Pancreas (tissue), 10 donors: ENCODE measurements around the gene LINC00632. TPM values are rescaled to one million over a fixed set of nuclear protein-coding genes. Genes with fewer than 3 reads are reported as not detected.

Experiments used
- ATAC-seq, 4 donors: fragments of 200-7000 bp; cut with Tn5 transposase; one replicate each; pipeline versions ENCODE4 v1.8.0 to v1.9.1; 2020; ENCODE audit warnings: mild to moderate bottlenecking in 4 of 4, moderate library complexity in 4 of 4
- DNase-seq, 6 donors: peaks; one replicate each; pipeline ENCODE4 v3.0.0-alpha.2; 2020
- FAIRE-seq: peaks from 2 replicates; lab custom pipeline; 2012; peaks lifted over from hg19 to GRCh38; lab: Jason Lieb, UNC
- H3K27ac ChIP-seq, 4 donors: fragments of 200-600 bp; sonication (generic); 1 replicate in 3 of 4; 2 replicates in 1 of 4; pipeline versions ENCODE4 v1.5.0 to v1.8.0; 2020
- H3K27me3 ChIP-seq, 4 donors: fragments of 200-600 bp; one replicate each; pipeline ENCODE4 v1.8.0; 2021
- H3K36me3 ChIP-seq, 3 donors: fragments of 200-600 bp; sonication (generic) in 1 of 3; one replicate each; pipeline versions ENCODE4 v1.5.0 to v1.8.0; 2020 to 2021
- H3K4me1 ChIP-seq, 3 donors: fragments of 200-600 bp; one replicate each; pipeline ENCODE4 v1.8.0; 2021
- H3K4me3 ChIP-seq, 4 donors: fragments of 200-600 bp; sonication (generic) in 2 of 4; one replicate each; pipeline versions ENCODE4 v1.5.0 to v1.8.0; 2020 to 2021
- H3K9me3 ChIP-seq, 4 donors: fragments of 200-600 bp; one replicate each; pipeline ENCODE4 v1.8.0; 2021
- CTCF ChIP-seq, 4 donors: fragments of 200-600 bp; sonication (generic) in 3 of 4; IDR thresholded peaks; one replicate each; pipeline versions ENCODE4 v1.5.0 to v1.8.0; 2021; ENCODE audit warnings: antibody characterized with exemption in 4 of 4
- WGBS, 2 donors: extraction: QIAGEN DNeasy Blood & Tissue Kit; methylation state at CpG; one replicate each; pipeline ENCODE4 v1.1.7; 2013; 5-methylcytosine and 5-hydroxymethylcytosine counted together
- intact Hi-C, 3 donors: fragments of 100-400 bp; cut with DNase I; formaldehyde crosslinking; loops; one replicate each; pipeline versions ENCODE4 v1.11.1 to v1.14.2; 2022
- polyA plus RNA-seq, 2 donors: library from polyadenylated mRNA; stranded (reverse); fragments of 200-250 nt; gene quantifications; one replicate each; pipeline ENCODE4 v1.2.3, GENCODE V29; 2013
- total RNA-seq, 6 donors: library from RNA; stranded (reverse); fragmentation: NEBNext Ultra II Directional in 4 of 6; extraction: Animal tissue kit (Norgen Biotek cat#: 25700) in 4 of 6; gene quantifications; one replicate each; pipeline versions ENCODE4 v1.2.1 to v1.2.4, GENCODE V29; 2021 to 2023
- donor health status: healthy with polysubstance abuse.
- donor health status: DM: no; HTN: no; CAD: no; lungs with moderate emphysema.
- donor health status: DM: no; HTN: no; CAD: no.
- donor health status: control.
- donor health status: control.
- donor health status: Bipolar disorder and iron deficiency.
- donor health status: DM: yes; HTN: yes; CAD: no.
- donor health status: DM: no; HTN: no; CAD: no.
- donor health status: DM: no; HTN: no; CAD: no.
- donor health status: DM: yes; HTN: yes; CAD: no.

The LINC00632 gene
- total RNA-seq (100 to 1,000 TPM in 2 of 6 donors, 10 to 100 TPM in 4; 35.1 to 221 (median 92.1) TPM), polyA plus RNA-seq (1 to 10 TPM in 1 of 2 donors, under 1 TPM in 1; 0.47 to 3.7 TPM)

DNA sequence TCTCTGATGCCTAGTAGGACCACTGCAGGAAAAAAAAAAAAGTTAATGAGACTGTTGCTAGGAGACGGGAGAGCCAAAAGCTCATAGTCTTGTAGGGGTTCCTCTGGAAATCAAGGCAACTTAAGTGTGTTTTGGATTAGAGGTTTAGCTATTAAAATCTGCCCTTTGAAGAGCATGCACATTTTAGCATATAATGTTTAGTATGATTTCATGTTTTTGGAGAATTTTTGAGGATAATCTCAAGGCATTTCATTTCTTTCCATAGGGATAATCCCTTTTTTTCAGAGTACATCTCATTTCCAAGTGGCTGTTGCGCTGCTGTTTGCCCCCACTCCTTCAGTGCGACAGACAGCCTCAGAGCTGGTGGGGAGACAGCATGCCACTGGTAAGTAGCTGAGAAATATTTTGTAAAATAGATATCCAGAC is at the start of gene LINC00632:
LINC00632 (plus strand) TSS at position 339 of the 426 bp plus-strand sequence.
- Histone ChIP-seq H3K36me3 (no peaks in the 10 kb centered on the region), H3K27ac (no peak within 1 kb of the TSS), H3K27me3 (peaks cover 0 to 31% (median 2%) of the 10 kb centered on the region in 4 donors), H3K4me1 (no peaks in the 10 kb centered on the region), H3K4me3 (no peak within 1 kb of the TSS), H3K9me3 (no peaks in the 10 kb centered on the region)
- FAIRE-seq, result no peak
- no peak for DNase-seq
- 19 to 36% methylated on average over 3 of the region's 3 CpGs for WGBS, 2 donors
- intact Hi-C loops, result no loop called here
- ATAC-seq, result no peak
- no peak for TF ChIP-seq CTCF (IDR thresholded peaks at IDR 0.05)

DNA sequence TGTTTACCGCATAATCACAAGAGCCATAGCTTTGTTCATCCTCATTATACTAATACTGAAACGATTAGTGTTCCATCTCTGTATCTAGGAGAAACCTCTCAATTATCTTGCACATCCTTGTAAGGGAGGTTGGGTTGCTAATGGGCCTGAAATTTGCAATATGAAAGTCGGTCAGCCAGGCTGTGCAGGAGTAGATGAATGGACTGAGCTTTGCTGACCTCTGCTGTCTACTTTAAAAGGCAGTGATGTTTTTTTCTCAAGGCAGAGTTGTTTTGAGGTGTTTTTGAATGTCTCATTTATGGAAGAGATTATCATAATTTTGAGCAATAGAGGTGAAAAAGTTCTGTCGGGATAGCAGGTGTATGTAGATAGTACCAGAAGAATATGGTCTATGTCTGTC is 47.9 kb upstream of the LINC00632 start:
- peaks cover 0 to 6% (median 2%) of the 10 kb centered on the region in 4 donors for H3K27me3 ChIP-seq
- intact Hi-C loops, result loop anchor here in 2 of 3 donors (10.0 kb wide), 1 partner anchor 607 kb away; no protein-coding TSS in a partner anchor
- no peaks in the 10 kb centered on the region for H3K4me1 ChIP-seq
- DNase-seq (no peak), FAIRE-seq (no peak), ATAC-seq (no peak)
- H3K27ac ChIP-seq, result no peak overlapping the region
- no peak overlapping the region for H3K4me3 ChIP-seq
- no peaks in the 10 kb centered on the region for H3K36me3 ChIP-seq
- no peak for TF ChIP-seq CTCF (IDR thresholded peaks at IDR 0.05)
- no peaks in the 10 kb centered on the region for H3K9me3 ChIP-seq
- WGBS, 2 donors, result 38 to 40% methylated on average over 4 of the region's 4 CpGs

DNA sequence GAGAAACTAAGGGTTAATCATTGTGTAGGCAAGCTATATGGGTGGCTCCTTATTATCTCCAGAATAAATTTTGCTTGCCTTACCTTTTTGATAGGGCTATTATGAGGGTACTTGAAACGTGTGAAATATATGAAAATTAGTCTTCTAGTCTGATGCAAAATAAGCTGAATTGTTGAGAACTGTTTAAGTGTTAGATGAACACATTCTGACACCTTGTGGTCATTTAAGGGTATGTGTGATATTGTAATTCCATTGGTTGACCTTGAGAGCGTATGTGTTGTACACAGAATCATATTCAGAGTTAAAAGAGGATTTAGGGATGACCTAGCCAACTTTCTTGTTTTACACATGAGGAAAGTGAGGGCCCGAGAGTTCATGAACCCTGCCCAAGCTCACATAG is 44.6 kb upstream of the LINC00632 start:
- H3K36me3 ChIP-seq, result no peaks in the 10 kb centered on the region
- FAIRE-seq (peak; percentile 51), ATAC-seq (peak; percentile 53 to 86 (median 82)), DNase-seq (no peak)
- 8 to 12% methylated on average over 3 of the region's 3 CpGs for WGBS, 2 donors
- intact Hi-C loops, result loop anchor here in 2 of 3 donors (10.0 kb wide), 1 partner anchor 610 kb away; no protein-coding TSS in a partner anchor
- peak in 3 of 4 donors; percentile 23 to 33 (median 30) for TF ChIP-seq CTCF (IDR thresholded peaks at IDR 0.05)
- H3K4me1 ChIP-seq, result no peaks in the 10 kb centered on the region
- H3K9me3 ChIP-seq, result no peaks in the 10 kb centered on the region
- H3K4me3 ChIP-seq, result no peak overlapping the region
- H3K27ac ChIP-seq, result no peak overlapping the region
- H3K27me3 ChIP-seq, result peaks cover 0 to 6% (median 2%) of the 10 kb centered on the region in 4 donors

DNA sequence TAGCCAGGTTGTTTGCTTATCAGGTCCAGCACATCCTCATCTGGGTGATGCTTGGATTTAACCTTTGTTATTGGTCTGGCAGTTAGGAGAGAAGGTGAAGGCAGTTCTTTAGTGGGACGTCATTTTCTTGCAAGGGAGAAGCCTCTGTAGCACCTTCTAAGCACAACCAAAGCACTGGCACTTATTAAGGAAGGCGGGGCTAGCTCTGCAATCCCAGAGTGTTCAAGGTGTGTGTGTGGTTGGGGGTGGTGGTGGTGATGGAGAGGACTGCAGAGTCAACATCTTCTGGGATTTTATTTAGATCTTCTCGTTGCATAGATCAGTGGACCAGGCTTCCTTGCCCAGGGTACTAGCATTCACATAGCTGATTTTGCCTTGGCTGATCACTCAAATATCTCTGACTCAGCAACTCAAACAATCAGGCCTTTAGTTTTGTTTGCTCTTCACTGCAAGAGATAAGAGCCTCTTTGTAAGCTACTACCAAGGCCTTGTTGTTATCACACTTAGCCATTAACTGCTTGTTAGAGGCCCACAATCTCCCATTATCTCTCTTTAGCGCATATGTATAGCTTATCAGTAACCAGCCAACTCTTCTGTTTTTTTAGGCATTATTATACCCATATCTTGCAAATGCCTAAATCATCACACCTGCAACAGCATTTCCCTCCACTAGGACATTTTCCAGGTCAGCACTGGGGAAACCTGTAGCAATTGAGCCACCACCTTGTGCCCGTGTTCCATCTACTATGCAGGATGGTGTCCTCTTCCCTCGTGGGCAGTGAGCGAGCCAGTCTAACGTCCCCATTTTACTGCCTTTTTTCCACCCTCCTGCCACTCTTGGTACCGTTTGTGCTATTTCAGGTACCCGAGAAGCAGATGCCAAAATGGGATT is 36.5 kb upstream of the LINC00632 start:
- H3K4me3 ChIP-seq, result no peak overlapping the region
- DNase-seq, result no peak
- no peaks in the 10 kb centered on the region for H3K9me3 ChIP-seq
- no peaks in the 10 kb centered on the region for H3K36me3 ChIP-seq
- peaks cover 0 to 28% (median 2%) of the 10 kb centered on the region in 4 donors for H3K27me3 ChIP-seq
- ATAC-seq, result peak; percentile 63 to 96 (median 80)
- H3K27ac ChIP-seq, result no peak overlapping the region
- FAIRE-seq, result no peak
- H3K4me1 ChIP-seq, result peaks cover 0 to 4% (median 0%) of the 10 kb centered on the region in 3 donors
- intact Hi-C loops, result no loop called here
- 32 to 37% methylated on average over 10 of the region's 10 CpGs for WGBS, 2 donors
- no peak for TF ChIP-seq CTCF (IDR thresholded peaks at IDR 0.05)
